ENCODE results near the gene WDR47.

GRCh38 chr1:109069294-109069693 lies 27.4 kb upstream of the WDR47 start:
- TF ChIP-seq CTCF (conservative IDR thresholded peaks at IDR 0.05), result no peak
- TF ChIP-seq EZH2 (IDR thresholded peaks at IDR 0.05; ENCODE audit: low read depth), result no peak

All from PC-9 (cell line).